Endothelial cell of umbilical vein (primary cell): ENCODE results near the gene RBM33. TPM values are rescaled to one million over a fixed set of nuclear protein-coding genes. Genes with fewer than 3 reads are reported as not detected.

Source experiments
- BruUV-seq: library from RNA; stranded (reverse); fragments of 400-500 nt; replicated peaks from 2 replicates; lab custom pipeline; 2021; lab: Mats Ljungman, UMichigan
- CTCF ChIA-PET: fragments of 300-600, 350-600 bp; sonication (Branson Sonifier 250); formaldehyde crosslinking; loops from one replicate; lab custom pipeline; 2021; ENCODE audit warnings: antibody characterized with exemption, inconsistent platforms; lab: Charles Lee
- POLR2A ChIA-PET: fragments of 300-600, 350-600 bp; sonication (Branson Sonifier 250); formaldehyde crosslinking; loops from one replicate; lab custom pipeline; 2021; ENCODE audit warnings: antibody characterized with exemption, inconsistent platforms; lab: Charles Lee
- DNase-seq: peaks from one replicate; pipeline ENCODE4 v3.0.0-alpha.2; 2011; ENCODE audit warnings: low read depth, low spot score
- FAIRE-seq: peaks from 2 replicates; lab custom pipeline; 2011; peaks lifted over from hg19 to GRCh38; lab: Jason Lieb, UNC
- H2AFZ ChIP-seq: 2 replicates; pipeline ENCODE4 v1.6.0; 2012; ENCODE audit warnings: low read depth, low read length, control low read depth, inconsistent platforms
- H3K27ac ChIP-seq: 2 replicates; pipeline ENCODE4 v1.5.1; 2011; ENCODE audit warnings: low read depth, mild to moderate bottlenecking, control low read depth, low read length, moderate library complexity; ENCODE audit not compliant: insufficient read depth
- H3K27me3 ChIP-seq, 2 experiments: 2 replicates each; pipeline versions ENCODE4 v1.6.0 to v1.6.1; 2011; ENCODE audit warnings: low read length in 2 of 2, mixed read lengths in 1 of 2; ENCODE audit not compliant: control insufficient read depth in 2 of 2, insufficient read depth in 2 of 2
- H3K36me3 ChIP-seq, 2 experiments: 2 replicates in 1 of 2; 3 replicates in 1 of 2; pipeline ENCODE4 v1.5.1; 2011; ENCODE audit warnings: low read length in 2 of 2, mild to moderate bottlenecking in 1 of 2, moderate library complexity in 1 of 2; ENCODE audit not compliant: control insufficient read depth in 2 of 2, insufficient read depth in 2 of 2; ENCODE audit errors: extremely low read depth in 1 of 2
- H3K4me1 ChIP-seq: 3 replicates; pipeline ENCODE4 v1.5.1; 2011; ENCODE audit warnings: mild to moderate bottlenecking, low read length; ENCODE audit not compliant: control insufficient read depth, insufficient read depth; ENCODE audit errors: extremely low read depth
- H3K4me2 ChIP-seq: 2 replicates; pipeline ENCODE4 v1.6.1; 2011; ENCODE audit warnings: low read length, control low read depth, mixed read lengths; ENCODE audit not compliant: insufficient read depth
- H3K4me3 ChIP-seq, 3 experiments: fragments of 200-600 bp in 1 of 3; sonication (generic), shearing (Covaris generic) in 1 of 3; replicated peaks in 1 of 3; 2 replicates each; pipeline ENCODE4 v1.5.1; 2011 to 2016; ENCODE audit warnings: control low read depth in 3 of 3, low read length in 3 of 3, mild to moderate bottlenecking in 2 of 3, inconsistent platforms in 1 of 3, low read depth in 1 of 3, moderate library complexity in 1 of 3; ENCODE audit not compliant: insufficient read depth in 1 of 3
- H3K79me2 ChIP-seq: 2 replicates; pipeline ENCODE4 v1.6.0; 2012; ENCODE audit warnings: low read length, inconsistent platforms; ENCODE audit not compliant: control insufficient read depth, insufficient read depth
- H3K9ac ChIP-seq: replicated peaks from 2 replicates; pipeline ENCODE3; 2011; ENCODE audit warnings: low read length, control low read depth; ENCODE audit not compliant: insufficient read depth; ENCODE audit errors: extremely low read depth
- H3K9me1 ChIP-seq: replicated peaks from 3 replicates; pipeline ENCODE4 v1.6.0; 2011; ENCODE audit warnings: mild to moderate bottlenecking, low read length; ENCODE audit not compliant: control insufficient read depth, insufficient read depth; ENCODE audit errors: extremely low read depth
- H3K9me3 ChIP-seq: replicated peaks from 2 replicates; pipeline ENCODE4 v1.5.1; 2012; ENCODE audit warnings: low read length, inconsistent platforms; ENCODE audit not compliant: control insufficient read depth, insufficient read depth
- H4K20me1 ChIP-seq: replicated peaks from 2 replicates; pipeline ENCODE3; 2011; ENCODE audit warnings: mild to moderate bottlenecking, low read length; ENCODE audit not compliant: control insufficient read depth, insufficient read depth; ENCODE audit errors: extremely low read depth
- EZH2 ChIP-seq: IDR thresholded peaks from 2 replicates; pipeline ENCODE4 v1.6.1; 2012; ENCODE audit warnings: borderline replicate concordance, low read depth, mild to moderate bottlenecking, moderate library complexity, low read length, inconsistent platforms; ENCODE audit not compliant: severe bottlenecking
- FOS ChIP-seq: IDR thresholded peaks from 2 replicates; pipeline ENCODE4 v1.6.1; 2011; ENCODE audit warnings: mild to moderate bottlenecking, low read length, moderate library complexity, borderline replicate concordance; ENCODE audit not compliant: insufficient read depth
- GATA2 ChIP-seq: IDR thresholded peaks from 2 replicates; pipeline ENCODE4 v1.7.0; 2011; ENCODE audit warnings: low read depth, mild to moderate bottlenecking, moderate library complexity, mixed read lengths, low read length; ENCODE audit not compliant: insufficient read length, insufficient read depth
- JUN ChIP-seq: IDR thresholded peaks from 2 replicates; pipeline ENCODE4 v1.6.1; 2011; ENCODE audit warnings: borderline replicate concordance, low read depth; ENCODE audit not compliant: insufficient read length, insufficient read depth
- MAX ChIP-seq: IDR thresholded peaks from 2 replicates; pipeline ENCODE4 v1.6.1; 2011; ENCODE audit not compliant: insufficient read depth, insufficient read length
- MYC ChIP-seq: IDR thresholded peaks from one replicate; pipeline ENCODE4 v1.6.1; 2011; ENCODE audit warnings: mild to moderate bottlenecking, low read depth, low read length
- POLR2A ChIP-seq: IDR thresholded peaks from 2 replicates; pipeline ENCODE4 v1.6.1; 2012; ENCODE audit warnings: low read depth, mild to moderate bottlenecking, control low read depth, low read length
- POLR2AphosphoS5 ChIP-seq: IDR thresholded peaks from 2 replicates; pipeline ENCODE4 v1.6.1; 2012; ENCODE audit warnings: low read depth, mild to moderate bottlenecking, control low read depth, low read length, moderate library complexity; ENCODE audit not compliant: insufficient read depth
- dilution Hi-C: fragments of 300-500 bp; cut with MboI; formaldehyde crosslinking; loops from one replicate; pipeline ENCODE4 v1.15.0; 2019; ENCODE audit warnings: low sequenced_read_pairs; ENCODE audit not compliant: extremely low pct_ligation_motif_present
- intact Hi-C: fragments of 100-400 bp; cut with micrococcal nuclease; formaldehyde crosslinking; loops from one replicate; pipeline ENCODE4 v1.10.0; 2022
- polyA plus RNA-seq, 4 experiments: library from polyadenylated mRNA; depleted of rRNA in 3 of 4; stranded (reverse) in 3 of 4; unstranded in 1 of 4; fragments of >200 nt; gene quantifications; 2 replicates each; pipeline versions ENCODE4 v1.2.1 to v1.2.3, GENCODE V29; 2011 to 2012; ENCODE audit warnings: missing spikeins in 1 of 4
- total RNA-seq: library from RNA; stranded (reverse); gene quantifications from 2 replicates; pipeline ENCODE4 v1.2.3, GENCODE V29; 2021
- TF ChIP-seq, protein P1 (sequence below), 2 donors: IDR thresholded peaks; 1 replicate in 1 of 2; 2 replicates in 1 of 2; pipeline ENCODE4 v1.5.1; 2011; ENCODE audit warnings: low read length in 2 of 2, mild to moderate bottlenecking in 2 of 2, moderate library complexity in 2 of 2, control low read depth in 1 of 2, inconsistent platforms in 1 of 2, low read depth in 1 of 2; ENCODE audit not compliant: insufficient read depth in 1 of 2; ENCODE audit errors: extremely low read depth in 1 of 2

The RBM33 gene
- total and polyA plus RNA-seq, 2 donors (not counting 3 experiments of a cell fraction or from before 2014, with no cell fraction given) = 16.2 to 68.2 TPM

DNA sequence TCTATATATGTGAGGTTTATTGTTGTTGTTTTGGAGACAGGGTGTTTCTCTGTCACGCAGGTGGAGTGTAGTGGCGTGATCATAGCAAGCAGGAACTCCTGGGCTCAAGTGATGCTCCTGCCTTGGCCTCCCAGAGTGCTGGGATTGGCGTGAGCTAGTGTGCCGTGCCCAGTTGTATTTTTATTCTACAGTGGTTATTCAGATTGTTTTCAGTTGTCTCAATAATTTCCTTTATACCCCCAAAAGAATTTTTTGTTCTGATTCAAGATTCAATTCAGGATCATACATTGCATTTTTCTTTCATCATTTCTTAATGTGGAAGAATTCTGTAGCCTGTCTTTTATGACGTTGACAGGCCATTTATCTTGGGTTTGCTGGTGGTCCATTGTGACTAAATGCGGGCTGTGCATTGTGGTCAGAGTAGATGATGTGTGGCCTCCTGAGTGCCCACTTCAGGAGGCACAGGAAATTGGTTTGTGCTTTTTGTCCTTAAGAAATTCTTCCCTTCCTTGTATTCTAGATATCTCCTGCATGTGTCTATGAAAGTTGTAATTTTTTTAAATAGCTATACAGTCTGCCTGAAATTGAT is 22.9 kb downstream of the RBM33 start:
- Histone ChIP-seq H3K36me3 (peaks cover 0 to 2% of the 10 kb centered on the region in 2 experiments), H3K27me3 (no peaks in the 10 kb centered on the region), H3K4me1 (peaks cover 22% of the 10 kb centered on the region), H2AFZ (no peak overlapping the region), H3K9me1 (no peaks in the 10 kb centered on the region), H3K79me2 (peaks cover 88% of the 10 kb centered on the region), H3K9ac (no peak overlapping the region), H3K4me2 (no peak overlapping the region), H3K4me3 (no peak overlapping the region), H3K9me3 (no peaks in the 10 kb centered on the region), H3K27ac (no peak overlapping the region), H4K20me1 (peaks cover 13% of the 10 kb centered on the region)
- intact Hi-C loops (loop anchor here (2.0 kb wide), 1 partner anchor 23 kb away; the partner anchor contains the start of gene RBM33), dilution Hi-C loops (no loop called here)
- TF ChIP-seq POLR2AphosphoS5 = no peak
- no peak for TF ChIP-seq JUN
- TF ChIP-seq MYC = no peak
- TF ChIP-seq FOS = no peak
- TF ChIP-seq MAX = no peak
- no peak for TF ChIP-seq EZH2
- TF ChIP-seq, protein P1, sequence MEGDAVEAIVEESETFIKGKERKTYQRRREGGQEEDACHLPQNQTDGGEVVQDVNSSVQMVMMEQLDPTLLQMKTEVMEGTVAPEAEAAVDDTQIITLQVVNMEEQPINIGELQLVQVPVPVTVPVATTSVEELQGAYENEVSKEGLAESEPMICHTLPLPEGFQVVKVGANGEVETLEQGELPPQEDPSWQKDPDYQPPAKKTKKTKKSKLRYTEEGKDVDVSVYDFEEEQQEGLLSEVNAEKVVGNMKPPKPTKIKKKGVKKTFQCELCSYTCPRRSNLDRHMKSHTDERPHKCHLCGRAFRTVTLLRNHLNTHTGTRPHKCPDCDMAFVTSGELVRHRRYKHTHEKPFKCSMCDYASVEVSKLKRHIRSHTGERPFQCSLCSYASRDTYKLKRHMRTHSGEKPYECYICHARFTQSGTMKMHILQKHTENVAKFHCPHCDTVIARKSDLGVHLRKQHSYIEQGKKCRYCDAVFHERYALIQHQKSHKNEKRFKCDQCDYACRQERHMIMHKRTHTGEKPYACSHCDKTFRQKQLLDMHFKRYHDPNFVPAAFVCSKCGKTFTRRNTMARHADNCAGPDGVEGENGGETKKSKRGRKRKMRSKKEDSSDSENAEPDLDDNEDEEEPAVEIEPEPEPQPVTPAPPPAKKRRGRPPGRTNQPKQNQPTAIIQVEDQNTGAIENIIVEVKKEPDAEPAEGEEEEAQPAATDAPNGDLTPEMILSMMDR (IDR thresholded peaks at IDR 0.05; ENCODE audit: extremely low read depth in 1 of 2, insufficient read depth in 1 of 2, low read depth in 1 of 2, low read length in 2 of 2) = no peak
- TF ChIP-seq POLR2A = no peak
- TF ChIP-seq GATA2 = no peak
- POLR2A ChIA-PET = no interaction called here
- CTCF ChIA-PET = interaction anchor here (1.2 kb wide), 1 partner anchor 17 kb away, joined by 3 read pairs; no protein-coding TSS in a partner anchor
- no peak for DNase-seq
- FAIRE-seq = no peak
- BruUV-seq = no TSS peak
